ENCODE results near the gene RNF151.

RNF151 gene

DNA sequence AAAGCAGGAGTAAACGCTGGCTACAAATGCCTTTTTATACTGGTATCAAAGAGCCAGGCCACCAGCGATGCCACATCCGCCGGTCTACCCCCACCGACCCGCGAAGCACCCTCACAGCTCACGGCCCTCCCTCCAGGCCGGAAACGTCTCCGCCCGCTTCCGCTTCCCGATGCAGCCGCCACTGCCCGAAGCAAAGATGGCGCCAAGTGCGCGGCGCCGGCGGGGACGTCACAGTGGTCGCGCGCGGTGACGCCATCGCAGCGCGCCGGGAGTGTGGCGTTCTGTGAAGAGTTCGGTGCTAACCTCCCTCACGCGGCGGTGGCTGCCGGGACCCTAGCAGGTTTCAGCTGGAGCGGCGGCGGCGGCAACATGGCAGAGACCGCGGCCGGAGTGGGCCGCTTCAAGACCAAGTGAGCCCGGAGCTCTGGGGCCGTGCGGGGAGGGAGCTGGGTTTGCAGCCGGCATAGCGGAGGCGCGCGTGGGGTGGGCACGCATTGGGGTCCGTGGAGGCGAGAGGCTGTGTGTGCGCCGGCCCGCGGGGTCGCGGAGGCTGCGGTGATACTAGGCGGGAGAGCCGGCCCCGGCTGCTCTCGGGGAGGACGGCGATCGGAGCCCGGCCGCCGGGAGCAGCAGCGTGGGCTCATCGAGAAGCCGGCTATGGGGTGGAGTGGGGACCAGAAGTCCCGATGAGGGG, 5.3 kb downstream of the RNF151 start, which contains the start of gene TBL3:
Gene TBL3, plus strand, starts transcription at position 258 of the 694 bp plus-strand sequence. Its CDS starts 112 bp downstream, at position 370.
- DNase-seq (ENCODE audit: low read depth) = peak; percentile 75
- H3K4me3 ChIP-seq (ENCODE audit: low read depth, low read length) = peak within 1 kb of the TSS; percentile 95
- TF ChIP-seq, protein P1, sequence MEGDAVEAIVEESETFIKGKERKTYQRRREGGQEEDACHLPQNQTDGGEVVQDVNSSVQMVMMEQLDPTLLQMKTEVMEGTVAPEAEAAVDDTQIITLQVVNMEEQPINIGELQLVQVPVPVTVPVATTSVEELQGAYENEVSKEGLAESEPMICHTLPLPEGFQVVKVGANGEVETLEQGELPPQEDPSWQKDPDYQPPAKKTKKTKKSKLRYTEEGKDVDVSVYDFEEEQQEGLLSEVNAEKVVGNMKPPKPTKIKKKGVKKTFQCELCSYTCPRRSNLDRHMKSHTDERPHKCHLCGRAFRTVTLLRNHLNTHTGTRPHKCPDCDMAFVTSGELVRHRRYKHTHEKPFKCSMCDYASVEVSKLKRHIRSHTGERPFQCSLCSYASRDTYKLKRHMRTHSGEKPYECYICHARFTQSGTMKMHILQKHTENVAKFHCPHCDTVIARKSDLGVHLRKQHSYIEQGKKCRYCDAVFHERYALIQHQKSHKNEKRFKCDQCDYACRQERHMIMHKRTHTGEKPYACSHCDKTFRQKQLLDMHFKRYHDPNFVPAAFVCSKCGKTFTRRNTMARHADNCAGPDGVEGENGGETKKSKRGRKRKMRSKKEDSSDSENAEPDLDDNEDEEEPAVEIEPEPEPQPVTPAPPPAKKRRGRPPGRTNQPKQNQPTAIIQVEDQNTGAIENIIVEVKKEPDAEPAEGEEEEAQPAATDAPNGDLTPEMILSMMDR (IDR thresholded peaks at IDR 0.05; ENCODE audit: control insufficient read depth, extremely low read depth, insufficient read depth) = 0 out of 2 replicates have a peak, but pooled peaks have one; percentile 8

DNA sequence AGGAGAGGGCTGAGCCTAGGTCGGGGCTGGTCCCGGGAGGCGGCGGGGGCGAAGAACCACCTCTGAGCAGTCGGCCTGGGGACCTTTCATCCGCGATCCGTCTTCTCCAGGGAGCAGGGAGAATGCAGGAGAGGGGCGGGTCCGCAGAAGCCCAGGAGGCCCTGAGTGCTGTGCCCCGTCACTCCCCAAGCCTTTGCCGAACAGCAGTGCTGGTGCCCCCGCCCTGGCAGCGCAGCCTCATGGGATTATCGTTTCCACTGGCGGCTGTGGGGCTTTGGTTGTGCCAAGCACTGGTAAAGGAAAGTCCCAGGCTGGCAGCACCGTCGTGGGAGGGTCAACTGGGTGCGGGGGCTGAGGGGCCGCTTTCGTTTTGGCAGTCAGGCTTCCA, 5.8 kb downstream of the RNF151 start:
- no peak for DNase-seq (ENCODE audit: low read depth)
- TF ChIP-seq, protein P1 (IDR thresholded peaks at IDR 0.05; ENCODE audit: control insufficient read depth, extremely low read depth, insufficient read depth) = no peak

DNA sequence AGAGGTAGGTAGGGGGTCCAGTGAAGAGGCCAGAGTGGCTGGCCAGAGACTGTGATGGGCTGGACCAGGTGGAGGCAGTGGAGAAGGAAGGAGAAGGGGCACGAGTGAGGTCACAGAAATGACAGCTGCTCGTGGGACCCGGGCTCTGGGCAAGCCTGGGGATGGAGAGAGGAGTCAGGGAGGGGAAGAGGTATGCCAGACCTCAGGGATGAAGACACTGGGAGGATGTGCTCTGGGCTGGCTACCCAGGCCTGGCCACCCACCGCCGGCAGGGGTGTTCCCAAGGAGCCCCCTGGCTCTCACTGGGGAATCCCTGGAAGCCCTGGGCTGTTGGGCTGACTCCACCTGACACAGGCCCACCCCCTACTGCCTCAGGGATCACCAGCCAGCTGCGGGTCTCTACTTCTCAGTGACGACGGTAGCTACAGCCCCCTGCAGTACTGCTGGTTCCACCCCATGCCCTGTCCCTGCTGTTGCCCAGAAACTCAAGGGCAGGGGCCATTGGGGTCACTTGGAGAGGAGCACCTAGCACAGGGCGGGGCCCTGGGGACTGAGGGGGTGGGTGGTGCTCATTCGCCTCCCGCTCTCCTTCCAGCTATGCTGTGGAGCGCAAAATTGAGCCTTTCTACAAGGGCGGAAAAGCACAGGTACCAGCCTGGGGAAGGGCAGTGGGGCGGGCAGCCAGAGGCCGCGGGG, 7.0 kb downstream of the RNF151 start:
- H3K4me3 ChIP-seq (ENCODE audit: low read depth, low read length) = peak overlapping the region; percentile 95
- no peak for DNase-seq (ENCODE audit: low read depth)
- TF ChIP-seq, protein P1 (IDR thresholded peaks at IDR 0.05; ENCODE audit: control insufficient read depth, extremely low read depth, insufficient read depth) = no peak

More for the DNA sequence above, 5.8 kb downstream of the RNF151 start:
- H3K4me3 ChIP-seq (ENCODE audit: low read depth, low read length) = peak overlapping the region; percentile 95

DNA sequence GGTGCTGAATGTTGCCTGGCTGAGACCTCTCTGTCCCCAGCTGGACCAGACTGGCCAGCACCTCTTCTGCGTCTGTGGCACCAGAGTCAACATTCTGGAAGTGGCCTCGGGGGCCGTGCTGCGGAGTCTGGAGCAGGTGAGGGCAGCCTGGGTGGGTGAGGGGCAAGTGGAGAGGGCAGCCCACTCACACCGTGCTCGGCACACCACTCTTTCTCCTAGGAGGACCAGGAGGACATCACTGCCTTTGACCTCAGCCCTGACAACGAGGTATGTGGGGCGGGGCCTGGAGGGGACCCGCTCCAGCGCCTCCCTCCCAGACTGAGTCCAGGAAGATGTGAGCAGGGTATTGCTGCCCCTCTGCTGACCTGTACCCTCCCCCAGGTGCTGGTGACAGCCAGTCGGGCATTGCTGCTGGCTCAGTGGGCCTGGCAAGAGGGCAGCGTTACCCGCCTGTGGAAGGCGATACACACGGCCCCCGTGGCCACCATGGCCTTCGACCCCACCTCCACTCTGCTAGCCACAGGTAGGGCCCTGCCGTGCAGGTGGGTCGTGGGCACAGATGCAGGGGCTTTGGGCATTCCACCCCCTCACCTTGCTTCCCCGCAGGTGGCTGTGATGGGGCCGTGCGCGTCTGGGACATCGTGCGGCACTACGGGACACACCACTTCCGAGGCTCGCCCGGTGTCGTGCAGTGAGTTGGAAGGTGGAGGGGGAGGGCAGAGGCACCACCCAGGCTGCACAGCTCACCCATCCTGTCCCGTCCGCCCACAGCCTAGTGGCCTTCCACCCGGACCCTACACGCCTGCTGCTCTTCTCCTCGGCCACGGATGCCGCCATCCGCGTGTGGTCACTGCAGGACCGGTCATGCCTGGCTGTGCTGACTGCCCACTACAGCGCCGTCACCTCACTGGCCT, 7.8 kb downstream of the RNF151 start:
- DNase-seq (ENCODE audit: low read depth) = no peak
- TF ChIP-seq, protein P1 (IDR thresholded peaks at IDR 0.05; ENCODE audit: control insufficient read depth, extremely low read depth, insufficient read depth) = no peak
- no peak overlapping the region for H3K4me3 ChIP-seq (ENCODE audit: low read depth, low read length)

- TF ChIP-seq, protein P1 (IDR thresholded peaks at IDR 0.05; ENCODE audit: control insufficient read depth, extremely low read depth, insufficient read depth) = no peak
- no peak for DNase-seq (ENCODE audit: low read depth)
Measured at GRCh38 chr16:1975432-1976215, 9.0 kb downstream of the RNF151 start.

DNA sequence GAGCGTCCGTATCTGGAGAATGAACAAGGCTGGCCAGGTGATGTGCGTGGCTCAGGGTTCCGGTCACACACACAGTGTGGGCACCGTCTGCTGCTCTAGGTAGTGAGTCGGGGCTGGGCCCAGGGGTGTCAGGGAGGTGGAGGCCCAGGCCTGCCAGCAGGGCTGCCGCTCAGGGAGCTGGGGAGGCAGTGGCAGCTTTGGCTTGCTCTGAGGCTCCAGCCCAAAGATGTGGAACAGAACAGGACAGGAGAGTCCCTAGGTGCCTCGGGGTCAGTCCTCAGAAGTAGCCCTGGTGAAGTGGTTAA, 9.5 kb downstream of the RNF151 start:
- no peak for DNase-seq (ENCODE audit: low read depth)
- H3K4me3 ChIP-seq (ENCODE audit: low read depth, low read length) = no peak overlapping the region
- TF ChIP-seq, protein P1 (IDR thresholded peaks at IDR 0.05; ENCODE audit: control insufficient read depth, extremely low read depth, insufficient read depth) = no peak

More at GRCh38 chr16:1975432-1976215, 9.0 kb downstream of the RNF151 start:
- H3K4me3 ChIP-seq (ENCODE audit: low read depth, low read length) = no peak overlapping the region

All from LNCaP clone FGC (cell line).